GM12872 (cell line): Measurements from ENCODE around the gene MUC2.

ENCODE experiments used
- TF ChIP-seq, protein P1 (sequence below): IDR thresholded peaks from 3 replicates; pipeline ENCODE4 v1.5.1; 2011; ENCODE audit warnings: low read depth, mild to moderate bottlenecking, low read length, moderate library complexity; ENCODE audit not compliant: insufficient read depth

Gene MUC2

DNA sequence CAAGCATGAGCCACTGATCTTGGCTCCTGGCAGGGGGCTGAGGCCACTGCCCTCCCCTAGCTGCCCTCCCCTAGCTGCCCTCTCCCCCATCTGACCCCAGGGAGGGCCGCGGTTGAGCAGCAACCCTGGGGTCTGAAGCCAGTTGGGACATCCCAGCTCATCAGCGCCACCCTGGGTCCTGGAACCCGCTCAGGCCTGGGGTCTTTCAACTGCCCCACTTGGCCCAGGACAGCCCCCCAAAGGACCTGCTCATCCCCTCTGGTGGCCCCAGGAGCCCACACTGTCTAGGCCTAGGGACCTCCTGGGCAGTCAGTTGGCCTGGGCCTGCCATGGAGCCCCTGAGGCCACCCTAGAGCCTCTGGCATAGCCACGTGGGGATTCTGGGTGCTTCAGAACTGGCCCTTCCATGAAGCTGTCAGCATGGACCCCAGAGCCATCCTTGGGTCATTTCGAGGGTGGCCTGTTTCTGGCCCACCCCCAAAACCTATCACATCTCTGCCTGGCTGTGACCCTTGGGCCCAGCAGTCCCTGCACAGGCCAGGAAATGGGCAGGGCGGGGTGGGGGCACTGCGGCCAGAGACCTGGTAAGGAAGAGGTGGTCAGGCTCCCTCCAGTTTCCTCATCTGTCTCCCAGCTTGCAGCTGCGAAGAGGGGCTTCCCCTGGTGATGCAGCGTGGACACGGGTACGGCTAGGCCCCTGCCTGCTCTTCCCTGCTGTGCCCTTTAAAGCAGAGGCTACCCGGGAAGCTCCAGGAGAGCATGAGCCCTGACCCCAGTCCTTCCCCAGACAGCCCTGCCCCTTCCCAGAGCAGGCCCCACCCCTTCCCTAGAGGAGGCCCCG is 37.9 kb downstream of the MUC2 start:
- TF ChIP-seq, protein P1, sequence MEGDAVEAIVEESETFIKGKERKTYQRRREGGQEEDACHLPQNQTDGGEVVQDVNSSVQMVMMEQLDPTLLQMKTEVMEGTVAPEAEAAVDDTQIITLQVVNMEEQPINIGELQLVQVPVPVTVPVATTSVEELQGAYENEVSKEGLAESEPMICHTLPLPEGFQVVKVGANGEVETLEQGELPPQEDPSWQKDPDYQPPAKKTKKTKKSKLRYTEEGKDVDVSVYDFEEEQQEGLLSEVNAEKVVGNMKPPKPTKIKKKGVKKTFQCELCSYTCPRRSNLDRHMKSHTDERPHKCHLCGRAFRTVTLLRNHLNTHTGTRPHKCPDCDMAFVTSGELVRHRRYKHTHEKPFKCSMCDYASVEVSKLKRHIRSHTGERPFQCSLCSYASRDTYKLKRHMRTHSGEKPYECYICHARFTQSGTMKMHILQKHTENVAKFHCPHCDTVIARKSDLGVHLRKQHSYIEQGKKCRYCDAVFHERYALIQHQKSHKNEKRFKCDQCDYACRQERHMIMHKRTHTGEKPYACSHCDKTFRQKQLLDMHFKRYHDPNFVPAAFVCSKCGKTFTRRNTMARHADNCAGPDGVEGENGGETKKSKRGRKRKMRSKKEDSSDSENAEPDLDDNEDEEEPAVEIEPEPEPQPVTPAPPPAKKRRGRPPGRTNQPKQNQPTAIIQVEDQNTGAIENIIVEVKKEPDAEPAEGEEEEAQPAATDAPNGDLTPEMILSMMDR = no peak

DNA sequence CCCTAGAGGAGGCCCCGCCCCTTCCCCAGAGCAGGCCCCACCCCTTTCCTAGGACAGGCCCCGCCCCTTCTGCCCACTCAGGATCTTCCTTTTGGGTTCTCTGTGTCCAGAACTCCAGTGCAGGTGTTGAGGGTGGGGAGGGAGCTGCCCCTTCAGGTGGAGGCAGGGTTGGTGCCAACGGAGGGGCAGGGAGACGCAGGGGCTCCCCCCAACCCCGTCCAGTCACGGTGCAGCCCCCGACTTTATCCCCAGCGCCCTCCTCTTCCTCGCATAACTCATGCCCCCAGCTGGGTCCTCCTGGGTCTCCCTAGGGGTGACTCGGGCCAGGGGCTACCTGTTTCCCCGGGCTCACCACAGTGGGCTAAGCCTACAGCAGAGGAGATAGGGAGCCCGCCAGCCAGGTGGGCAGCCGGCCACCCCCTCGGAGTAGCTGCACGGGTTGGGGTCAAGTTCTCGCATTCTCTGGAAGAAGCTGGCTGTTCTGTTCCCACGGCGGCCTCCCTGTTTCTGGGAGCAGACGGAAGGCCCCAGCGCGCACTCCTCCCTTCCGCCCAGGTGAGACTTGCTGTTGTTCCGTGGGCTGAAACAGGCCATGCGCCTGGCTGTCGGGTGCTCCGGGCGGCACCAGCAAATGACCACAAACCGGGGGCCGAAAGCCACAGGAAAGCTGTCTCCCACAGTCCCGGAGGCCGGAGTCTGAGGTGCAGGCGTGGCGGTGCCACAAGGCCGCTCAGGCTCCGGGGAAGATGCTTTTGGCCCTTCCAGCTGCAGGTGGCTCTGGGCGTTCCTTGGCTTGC is 38.9 kb downstream of the MUC2 start:
- TF ChIP-seq, protein P1 = no peak

DNA sequence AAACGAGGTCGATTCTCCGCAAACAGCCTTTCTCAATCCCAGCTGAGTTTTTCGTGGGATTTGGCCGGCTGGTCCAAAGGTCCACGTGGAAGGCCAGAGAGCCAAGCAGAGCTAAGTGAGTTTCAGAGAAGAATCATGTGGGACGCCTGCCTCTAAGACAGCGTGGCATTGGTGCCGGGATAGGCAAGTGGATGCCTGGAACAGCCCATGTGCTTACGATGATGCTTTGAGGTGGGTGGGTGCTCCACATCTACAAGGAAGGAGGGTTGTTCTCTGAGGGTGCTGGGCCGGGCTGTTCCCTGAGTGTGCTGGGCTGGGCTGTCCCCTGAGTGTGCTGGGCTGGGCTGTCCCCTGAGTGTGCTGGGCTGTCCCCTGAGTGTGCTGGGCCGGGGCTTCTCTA is 41.4 kb downstream of the MUC2 start:
- TF ChIP-seq, protein P1 = no peak

DNA sequence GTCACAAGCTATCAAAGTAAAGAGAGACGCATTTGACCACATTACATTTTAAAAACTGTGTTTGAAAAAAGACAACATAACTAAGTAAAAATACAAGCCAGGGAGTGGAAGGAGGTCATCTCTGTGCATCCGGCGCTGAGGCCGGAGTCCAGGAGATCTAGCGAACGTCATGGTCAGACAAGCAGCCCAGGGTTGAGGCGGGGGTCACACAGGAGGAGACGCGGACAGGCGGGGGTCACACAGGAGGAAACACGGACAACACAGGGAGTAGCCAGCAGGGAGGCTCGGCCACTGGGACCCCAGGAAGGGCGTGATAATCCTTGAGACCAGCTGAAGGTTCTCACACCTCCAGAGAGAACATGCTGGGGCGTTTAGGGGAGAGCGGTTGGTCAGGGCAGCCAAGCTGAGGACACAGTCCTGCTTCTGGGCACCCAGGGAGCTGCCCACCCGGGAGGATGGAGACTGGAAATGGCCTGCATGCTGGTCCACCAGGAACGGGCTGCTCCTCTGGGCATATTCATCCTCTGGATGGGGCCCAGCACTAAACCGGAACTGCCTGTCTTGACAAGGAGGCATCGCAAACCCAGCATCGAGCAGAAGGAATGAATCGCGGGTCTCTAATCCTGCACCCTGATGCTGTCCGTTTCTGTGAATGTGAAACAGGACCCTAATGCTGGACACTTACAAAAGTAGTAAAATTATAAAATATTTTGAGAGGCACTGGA is 42.2 kb downstream of the MUC2 start:
- TF ChIP-seq, protein P1 = no peak

DNA sequence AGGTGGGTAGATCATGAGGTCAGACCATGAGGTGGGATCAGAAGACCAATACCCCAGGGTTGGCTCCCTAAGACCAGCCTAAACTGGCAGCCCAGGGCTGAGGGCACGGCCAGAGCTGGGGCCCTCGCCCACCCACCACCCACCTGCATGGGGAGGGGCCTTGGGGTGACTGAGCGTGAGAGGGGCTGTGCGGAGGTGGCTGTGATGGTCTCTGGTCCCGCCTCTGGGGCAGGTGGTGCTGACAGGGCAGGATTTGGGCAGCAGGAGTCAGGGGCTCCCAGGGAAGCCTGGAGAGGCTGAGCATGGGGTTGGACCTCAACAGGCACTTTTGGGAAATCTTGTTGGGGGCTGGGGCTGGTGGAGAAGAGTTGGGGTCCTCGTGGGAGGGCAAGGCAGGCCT is 43.3 kb downstream of the MUC2 start:
- TF ChIP-seq, protein P1 = no peak

DNA sequence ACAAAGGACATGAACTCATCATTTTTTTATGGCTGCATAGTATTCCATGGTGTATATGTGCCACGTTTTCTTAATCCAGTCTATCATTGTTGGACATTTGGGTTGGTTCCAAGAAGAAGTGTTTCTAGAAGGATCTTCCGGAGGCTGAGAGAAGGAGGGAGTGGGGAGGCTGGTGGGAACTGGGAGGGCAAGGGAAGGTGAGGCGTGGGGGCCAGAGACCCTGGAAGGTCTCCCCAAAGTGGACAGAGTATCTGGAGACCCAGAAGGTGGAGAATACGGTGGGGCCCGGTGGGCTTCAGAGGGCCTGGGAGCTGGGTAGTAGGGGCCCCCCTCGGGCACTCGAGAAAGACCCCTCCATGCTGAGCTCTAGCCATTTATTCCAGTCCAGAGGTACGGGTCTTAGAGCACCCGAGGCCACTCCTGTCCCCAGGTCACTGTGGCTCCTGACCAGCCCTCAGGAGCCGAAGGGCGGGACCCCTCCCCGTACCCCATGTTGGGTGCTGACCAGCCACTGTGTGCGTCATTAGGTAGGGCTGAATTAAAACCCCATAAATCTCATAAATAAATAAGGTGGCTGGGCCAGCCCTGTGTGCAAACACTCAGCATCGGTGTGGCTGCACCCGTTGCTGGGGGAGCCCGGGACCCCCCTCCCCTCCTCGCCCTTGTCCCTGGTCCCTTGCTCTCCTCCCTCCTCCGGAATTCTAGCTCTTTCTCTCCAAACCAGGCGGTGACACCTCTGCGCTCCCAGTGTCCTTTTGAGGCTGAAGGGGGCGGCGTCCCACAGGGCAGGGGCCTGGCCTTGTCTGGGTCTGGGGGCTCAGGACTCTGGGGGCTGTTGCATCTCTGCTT is 44.3 kb downstream of the MUC2 start:
- TF ChIP-seq, protein P1 = no peak
